SK-N-MC (cell line): ENCODE data around the gene SLC39A9.

ENCODE experiments used
- EZH2 ChIP-seq: fragments of 200-600 bp; sonication (generic); IDR thresholded peaks from one replicate; pipeline ENCODE4 v1.6.1; 2017; ENCODE audit warnings: antibody characterized with exemption
- FOXP2 ChIP-seq: optimal IDR thresholded peaks from 2 replicates; pipeline ENCODE3; 2011; ENCODE audit warnings: mild to moderate bottlenecking, moderate library complexity; ENCODE audit not compliant: insufficient read depth; ENCODE audit errors: extremely low read length, control extremely low read depth
- POLR2AphosphoS5 ChIP-seq: IDR thresholded peaks from 2 replicates; pipeline ENCODE4 v1.6.1; 2012; ENCODE audit warnings: mild to moderate bottlenecking, low read depth, low read length, borderline replicate concordance

DNA sequence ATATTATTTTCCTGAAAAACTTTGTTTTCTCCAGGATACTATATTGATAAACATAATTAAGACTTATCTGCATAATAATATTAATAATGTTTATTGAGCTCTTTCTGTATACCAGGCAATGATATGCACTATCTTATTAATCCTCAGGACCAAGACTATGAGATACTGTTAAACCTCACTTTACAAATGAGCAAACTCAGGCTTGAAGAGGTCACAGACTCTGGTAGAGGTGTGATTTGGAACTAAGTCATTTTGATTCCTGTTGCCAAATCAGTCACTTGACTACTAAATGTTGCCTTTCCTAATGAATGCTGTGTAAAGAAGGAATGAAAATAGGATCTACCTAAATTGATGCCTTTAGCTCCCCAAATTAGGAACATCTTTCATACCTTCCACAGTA lies 7.3 kb downstream of the SLC39A9 start:
- TF ChIP-seq EZH2 (no peak), POLR2AphosphoS5 (no peak), FOXP2 (no peak)
